NCI-H345 (cell line): ENCODE data around the gene KYAT1.

Experiments
- DNase-seq: peaks from one replicate; lab custom pipeline; 2025; lab: John Stamatoyannopoulos, UW

KYAT1 gene

DNA sequence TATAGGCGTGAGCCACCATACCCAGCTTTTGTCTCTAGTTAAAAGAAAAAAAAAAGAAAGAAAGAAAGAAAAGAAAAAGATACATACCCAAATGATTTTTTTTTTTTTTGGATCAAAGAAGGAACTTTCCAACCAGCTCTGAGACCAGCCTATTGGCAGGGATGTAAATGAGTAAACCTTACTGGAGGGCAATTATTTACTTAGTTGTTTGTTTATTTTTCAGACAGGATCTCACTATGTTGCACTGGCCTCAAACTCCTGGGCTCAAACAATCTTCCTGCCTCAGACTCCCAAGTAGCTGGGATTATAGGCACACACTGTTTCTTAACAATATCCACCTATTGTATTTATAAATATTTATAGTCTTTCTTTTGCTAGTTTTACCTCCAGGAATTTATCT lies 41.2 kb downstream of the KYAT1 start:
- DNase-seq = no peak

DNA sequence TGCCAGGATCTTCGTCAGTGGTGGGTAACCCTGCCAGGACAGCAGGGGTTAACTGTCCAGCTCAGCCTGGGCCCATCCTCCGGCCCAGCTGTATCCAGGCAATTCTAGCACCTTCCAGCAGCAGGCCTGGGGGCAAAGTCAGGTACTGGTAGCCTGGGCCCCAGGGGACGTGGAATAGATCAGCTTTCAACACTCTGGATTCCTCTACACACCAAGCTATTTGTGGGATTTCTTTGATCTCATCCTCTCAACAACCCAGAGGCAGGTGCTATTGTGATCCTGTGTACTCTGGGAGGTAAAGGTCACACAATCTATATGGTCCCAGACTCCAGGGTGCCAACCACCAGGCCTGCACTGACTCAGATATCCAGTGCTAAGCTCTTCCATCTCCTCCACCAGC lies 43.4 kb downstream of the KYAT1 start:
- DNase-seq = no peak

DNA sequence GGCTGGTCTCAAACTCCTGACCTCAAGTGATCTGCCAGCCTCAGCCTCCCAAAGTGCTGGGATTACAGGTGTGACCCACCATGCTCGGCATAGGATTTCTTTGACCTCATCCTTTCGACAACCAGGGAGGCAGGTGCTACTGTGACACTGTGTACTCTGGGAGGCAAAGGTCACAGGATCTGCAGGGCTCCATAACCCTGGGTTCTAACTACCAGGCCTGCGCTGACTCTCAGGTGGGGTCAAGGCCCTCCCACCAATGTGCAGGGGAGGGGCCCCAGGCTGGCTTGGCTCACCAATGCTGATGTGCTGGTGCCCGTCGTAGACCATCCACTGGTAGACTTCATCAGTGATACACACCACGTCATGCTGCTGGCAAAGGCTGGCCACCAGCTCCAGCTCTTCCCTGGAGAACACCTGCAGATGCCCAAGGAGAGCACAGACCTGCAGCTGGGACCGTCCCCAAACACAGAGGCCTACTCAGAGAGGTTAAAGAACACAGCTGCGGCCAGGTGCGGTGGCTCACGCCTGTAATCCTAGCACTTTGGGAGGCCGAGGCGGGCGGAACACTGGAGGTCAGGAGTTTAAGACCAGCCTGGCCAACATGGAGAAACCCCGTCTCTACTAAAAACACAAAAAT lies 45.1 kb downstream of the KYAT1 start:
- DNase-seq = no peak

DNA sequence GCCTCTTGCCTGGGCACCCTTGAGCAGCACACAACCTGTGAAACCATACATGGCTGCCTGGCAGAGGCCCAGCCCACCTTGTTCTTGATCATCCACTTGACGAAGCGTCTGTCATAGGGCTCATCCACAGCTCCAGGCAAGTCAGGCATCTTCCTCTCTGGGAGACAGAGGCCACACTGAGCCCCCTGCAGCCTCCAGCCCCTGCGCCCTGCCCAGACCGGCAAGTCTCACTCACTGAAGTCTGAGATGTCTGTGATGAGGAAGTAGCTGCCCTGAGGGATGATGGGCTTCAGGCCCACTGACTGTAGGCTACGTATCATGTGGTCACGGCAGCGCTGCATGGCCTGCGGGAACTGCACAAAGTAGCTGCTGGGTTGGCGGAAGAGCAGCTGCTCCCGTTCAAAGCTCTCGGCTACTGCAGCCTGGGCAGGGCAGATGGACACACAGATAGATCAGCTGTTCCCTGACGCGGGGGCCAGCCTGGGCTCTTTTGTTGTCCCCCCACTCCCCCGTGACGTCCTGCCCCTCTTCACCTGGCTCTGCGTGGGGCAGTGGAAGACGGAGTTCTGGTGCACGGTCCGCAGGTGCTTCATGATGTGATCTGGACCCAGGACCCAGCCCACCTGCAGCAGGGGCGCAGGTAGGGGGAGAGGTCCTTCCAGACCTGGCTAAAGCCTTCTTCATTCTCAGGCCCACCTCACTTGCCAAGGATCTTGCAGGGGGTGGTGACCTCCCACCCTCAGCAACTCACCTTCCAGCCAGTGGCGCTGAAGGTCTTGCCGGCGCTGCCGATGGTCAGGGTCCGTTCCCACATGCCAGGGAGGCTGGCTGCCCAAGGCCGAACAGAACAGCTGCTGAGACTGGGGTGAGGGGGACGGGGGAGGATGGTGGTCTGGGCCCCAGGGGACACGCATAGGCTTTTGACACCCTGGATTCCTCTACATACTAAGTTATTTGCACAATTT lies 46.2 kb downstream of the KYAT1 start:
- no peak for DNase-seq

DNA sequence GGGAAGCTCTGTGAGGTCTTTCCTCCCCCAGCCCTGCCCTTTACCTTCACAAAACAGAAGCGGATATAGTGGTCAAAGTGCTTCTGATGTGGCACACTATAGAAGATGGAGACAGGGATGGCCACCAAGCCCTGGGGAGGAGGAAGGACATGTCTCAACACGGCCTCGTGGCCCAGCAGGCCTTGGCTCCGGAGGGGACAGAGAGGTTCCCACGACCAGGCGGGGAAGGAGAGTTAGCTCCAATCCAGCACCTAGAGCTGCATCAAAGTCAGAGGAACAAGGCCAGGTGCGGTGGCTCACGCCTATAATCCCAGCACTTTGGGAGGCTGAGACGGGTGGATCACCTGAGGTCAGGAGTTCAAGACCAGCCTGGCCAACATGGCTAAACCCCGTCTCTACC lies 48.1 kb downstream of the KYAT1 start:
- DNase-seq = no peak

DNA sequence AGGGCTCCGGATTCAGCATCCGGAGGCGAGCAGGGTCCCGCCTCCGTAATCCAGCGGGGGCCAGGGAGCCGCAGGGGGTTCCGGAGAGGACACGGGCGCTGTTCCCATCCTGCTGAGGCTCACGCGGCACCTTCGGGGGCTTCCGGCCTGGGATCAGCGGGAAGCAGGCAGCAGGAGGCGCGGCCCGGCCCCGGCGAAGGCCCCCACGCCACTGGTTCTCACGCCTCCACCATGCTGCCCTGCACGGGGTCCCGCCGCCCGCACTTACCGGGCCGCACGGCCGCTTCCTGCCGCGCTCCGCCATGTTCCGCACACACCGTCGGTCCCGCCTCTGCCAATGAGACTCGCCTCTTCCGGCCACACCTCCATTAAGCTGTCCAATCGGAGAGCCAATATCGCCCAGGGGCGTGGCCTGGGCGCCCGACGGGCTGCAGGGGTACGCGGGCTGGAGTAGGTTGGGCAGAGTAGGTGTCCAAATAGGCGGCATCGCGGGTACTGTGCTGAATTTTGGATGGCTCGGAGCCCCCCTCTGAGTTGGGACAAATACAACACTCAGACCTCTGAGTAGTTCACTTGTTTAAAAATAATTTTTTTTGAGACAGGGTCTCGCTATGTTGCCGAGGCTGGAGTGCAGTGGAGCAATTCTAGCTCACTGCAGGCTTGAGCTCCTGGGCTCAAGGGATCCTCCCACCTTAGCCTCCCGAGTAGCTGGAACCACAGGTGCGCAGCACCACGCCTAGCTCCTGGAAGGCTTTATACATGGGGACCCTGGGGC lies 52.1 kb downstream of the KYAT1 start, which contains the start of gene SPOUT1:
TSS of gene SPOUT1 (minus strand) at position 318 of the 775 bp plus-strand sequence. CDS start at position 304, 14 bp downstream.
- DNase-seq = peak; percentile 97

DNA sequence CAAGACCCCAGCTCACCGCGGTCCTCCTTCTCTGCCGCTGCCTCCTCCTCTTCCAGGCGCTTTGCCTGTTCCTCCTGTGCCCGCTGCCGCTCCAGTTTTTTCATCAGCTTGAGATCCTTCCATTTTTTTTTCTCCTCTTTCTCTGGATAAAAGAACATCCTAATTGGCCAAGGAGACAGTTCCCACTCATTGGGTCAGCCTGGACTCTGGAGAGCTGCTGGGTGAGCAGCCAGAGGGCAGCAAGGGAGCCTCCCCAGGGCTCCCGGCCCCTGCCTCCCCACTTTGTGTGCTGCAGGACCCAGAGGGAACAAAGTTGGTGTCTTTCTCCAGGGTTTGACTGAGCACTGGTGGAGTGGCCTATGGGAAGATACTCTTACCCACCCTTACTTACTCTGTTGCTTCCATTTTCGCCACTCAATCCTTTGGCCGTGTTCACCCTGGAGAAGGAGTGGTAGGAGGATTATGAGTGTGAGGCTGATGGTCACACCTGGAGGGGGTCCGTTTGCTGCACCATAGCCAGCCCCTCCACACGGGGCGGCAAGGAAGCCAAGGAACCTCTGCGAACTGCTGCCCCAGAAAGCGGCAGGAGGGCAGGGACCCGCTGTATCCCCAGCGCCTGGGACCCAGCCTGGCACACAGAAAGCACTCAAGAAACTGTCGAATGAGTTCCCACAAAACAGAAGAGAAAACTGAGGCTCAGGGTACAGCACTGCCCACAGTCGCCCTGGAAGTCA lies 52.9 kb downstream of the KYAT1 start:
- no peak for DNase-seq

DNA sequence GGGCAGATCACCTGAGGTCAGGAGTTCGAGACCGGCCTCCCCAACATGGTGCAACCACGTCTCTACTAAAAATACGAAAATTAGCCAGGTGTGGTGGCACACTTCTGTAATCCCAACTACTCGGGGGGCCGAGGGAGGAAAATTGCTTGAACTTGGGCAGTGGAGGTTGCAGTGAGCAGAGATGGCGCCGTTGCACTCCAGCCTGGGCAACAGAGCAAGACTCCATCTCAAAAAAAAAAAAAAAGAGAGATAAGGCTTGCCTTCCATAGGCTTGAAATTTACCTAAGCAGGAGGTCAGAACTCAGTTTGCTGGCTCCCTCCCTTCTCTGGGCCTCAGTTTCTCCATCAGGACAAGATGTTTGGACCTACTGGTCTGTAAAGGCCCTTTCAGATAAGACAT lies 53.5 kb downstream of the KYAT1 start:
- DNase-seq = no peak

DNA sequence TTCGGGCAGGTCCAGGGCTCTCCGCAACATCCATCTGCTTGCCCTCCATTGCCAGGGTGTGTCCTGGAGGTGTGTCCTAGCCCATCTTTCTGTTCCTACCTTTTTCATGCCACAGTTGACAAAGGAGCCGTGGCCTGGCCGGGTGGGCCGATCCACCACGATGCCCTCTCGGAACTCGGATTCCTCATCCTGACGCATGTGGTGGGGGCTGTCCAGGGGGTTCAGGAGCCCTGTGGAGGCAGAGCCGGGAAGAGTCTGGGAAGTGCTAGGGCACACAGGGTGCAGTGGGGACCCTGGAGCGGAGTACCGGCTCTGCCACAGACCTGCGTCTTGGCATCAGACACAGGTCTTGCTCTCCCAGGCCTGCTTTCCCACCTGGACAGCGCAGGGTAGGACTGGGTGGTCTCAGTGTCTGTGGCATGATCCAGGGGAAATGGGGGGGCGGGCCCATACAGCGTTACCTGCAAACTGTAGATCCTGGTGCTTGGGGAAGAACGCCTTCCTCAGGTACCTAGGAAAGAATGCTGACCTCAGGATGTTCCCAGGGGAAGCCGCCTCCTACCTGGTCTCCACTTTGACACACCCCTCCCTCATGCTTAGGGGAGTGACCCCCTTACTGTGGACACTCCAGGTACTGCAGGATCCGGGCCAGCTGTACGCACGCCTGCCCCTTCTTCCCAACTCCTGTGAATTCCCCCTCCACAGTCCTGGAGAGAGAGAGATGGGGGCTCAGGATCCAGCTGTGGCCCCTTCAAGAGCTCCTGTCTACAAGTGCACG lies 55.6 kb downstream of the KYAT1 start:
- no peak for DNase-seq

DNA sequence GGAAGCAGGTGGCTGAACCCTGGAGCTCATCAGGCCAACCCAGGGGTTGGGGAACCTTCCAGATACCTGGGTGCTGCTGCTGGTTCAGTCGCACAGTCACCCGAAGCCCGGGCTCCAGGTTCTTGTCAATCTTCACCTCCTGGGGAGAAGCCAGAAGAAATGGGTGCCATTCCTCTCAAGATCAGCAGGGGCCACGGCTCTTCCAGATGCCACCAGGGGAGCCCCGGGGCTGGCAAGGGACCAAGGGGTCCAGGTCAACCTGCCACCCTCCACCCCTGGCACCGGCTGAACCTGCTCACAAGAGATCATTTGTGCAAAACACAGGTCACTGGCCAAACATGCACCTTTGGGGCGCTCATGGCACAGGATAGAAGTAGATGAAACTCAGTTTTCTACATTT lies 56.8 kb downstream of the KYAT1 start:
- no peak for DNase-seq

DNA sequence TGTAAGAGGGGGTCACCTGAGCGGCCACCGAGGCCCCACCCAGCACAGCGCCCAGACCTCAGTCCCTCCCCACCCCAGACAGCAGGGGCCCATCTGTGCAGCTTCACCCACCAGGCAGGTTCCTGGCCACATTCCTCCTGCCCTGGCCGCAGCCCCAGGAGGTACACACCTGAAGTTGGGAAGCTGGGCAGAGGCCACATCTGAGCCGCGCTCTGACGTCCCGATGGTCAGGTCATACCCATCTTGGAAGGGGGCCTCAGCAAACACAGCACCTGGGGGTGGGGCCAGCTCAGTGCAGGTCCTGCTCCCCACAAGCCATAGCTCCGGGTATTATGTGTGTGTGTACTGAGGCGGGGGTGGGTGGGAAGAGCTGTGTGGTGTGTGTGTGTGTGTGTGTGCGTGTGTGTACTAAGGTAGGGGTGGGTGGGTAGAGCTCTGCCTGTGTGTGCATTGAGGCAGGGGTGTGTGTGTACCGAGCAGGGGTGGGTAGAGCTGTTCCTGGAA lies 57.8 kb downstream of the KYAT1 start:
- DNase-seq = no peak

DNA sequence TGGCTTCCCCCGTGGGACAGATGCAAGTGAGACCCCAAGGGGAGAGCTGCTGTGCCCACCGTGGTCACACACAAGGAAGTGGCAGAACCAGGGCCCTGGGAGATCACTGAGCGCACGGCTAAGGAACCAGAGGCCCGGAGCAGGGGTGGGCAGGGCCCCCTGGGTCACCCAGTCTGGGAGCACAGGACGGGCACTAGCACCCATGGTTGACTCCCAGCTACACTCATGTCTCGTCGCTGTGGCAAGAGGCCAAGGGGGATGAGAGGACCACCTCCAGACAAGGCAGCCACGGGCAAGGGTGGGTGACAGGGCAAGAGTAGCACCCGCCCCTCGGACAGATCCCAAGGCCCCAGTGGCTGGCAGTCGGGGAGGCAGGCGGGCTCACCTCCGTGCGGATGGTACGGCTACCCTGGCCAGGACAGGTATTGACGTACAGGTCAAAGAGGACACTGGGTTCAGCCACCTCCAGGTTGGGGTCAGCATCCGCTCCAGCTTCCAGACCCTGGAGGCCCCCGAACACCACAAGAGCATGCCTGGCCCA lies 58.3 kb downstream of the KYAT1 start:
- DNase-seq = no peak

DNA sequence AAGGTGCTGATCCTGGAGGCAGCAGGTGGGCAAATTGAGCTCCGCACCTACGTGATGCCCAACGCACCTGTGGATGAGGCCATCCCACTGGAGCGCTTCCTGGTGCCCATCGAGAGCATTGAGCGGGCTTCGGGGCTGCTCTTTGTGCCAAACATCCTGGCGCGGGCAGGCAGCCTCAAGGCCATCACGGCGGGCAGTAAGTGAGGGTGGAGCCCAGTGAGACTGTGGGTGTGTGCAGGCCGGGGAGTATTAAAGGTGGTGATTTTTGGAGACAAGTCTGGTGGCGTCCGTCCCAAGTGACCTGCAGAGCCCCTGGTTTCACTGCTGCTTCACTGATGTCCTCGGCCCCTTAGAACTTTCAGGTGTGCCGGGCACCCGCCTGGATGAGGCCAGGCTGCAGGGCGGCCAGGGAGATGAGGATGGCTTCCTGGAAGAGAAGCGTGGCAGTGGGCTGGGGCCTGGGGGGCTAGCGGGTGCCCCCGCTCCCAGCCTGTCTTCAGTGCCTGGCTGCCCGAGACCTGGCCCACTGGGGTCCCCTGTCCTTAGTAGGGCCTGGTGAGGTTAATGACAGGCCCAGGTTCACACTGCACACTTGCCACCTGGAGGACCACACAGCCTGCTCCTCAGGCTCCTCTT lies 59.2 kb downstream of the KYAT1 start:
- no peak for DNase-seq

DNA sequence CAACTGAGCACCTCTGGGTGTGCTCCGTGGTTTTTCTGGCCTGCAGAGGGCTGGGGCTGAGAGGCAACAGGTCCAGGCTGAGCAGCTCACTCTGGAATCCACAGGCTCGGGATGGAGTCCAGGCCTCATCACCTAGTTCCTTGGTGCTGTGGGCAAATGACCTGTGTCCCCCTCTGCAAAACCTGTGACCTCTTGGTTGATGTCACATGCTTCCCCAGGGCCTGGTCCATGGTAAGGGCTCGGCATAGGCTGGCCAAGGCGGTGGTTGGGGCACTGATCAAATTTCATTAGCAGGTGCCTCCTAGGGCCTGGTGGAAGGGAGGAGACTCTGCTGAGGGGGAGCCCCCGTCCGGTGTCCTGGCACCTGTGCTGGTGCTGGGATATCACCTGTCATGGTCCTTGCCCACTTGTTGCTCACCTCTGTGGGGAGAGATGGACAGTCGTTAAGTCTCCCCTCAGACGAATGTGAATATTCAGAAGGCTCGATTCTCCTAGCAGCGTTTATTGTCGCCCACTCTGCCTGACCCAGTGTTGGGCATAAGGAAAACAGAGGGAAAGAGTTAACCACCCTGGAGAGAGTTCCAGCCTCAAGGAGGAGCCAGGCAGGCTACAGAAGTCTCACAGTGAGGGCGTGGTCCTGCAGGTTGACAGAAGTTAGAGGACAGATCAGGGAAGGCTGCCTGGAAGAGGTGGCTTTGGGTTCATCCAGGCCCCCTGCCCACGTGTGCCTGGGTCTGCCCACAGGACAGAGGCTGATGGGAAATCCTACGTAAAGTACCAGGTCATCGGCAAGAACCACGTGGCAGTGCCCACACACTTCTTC lies 60.0 kb downstream of the KYAT1 start:
- DNase-seq = no peak

DNA sequence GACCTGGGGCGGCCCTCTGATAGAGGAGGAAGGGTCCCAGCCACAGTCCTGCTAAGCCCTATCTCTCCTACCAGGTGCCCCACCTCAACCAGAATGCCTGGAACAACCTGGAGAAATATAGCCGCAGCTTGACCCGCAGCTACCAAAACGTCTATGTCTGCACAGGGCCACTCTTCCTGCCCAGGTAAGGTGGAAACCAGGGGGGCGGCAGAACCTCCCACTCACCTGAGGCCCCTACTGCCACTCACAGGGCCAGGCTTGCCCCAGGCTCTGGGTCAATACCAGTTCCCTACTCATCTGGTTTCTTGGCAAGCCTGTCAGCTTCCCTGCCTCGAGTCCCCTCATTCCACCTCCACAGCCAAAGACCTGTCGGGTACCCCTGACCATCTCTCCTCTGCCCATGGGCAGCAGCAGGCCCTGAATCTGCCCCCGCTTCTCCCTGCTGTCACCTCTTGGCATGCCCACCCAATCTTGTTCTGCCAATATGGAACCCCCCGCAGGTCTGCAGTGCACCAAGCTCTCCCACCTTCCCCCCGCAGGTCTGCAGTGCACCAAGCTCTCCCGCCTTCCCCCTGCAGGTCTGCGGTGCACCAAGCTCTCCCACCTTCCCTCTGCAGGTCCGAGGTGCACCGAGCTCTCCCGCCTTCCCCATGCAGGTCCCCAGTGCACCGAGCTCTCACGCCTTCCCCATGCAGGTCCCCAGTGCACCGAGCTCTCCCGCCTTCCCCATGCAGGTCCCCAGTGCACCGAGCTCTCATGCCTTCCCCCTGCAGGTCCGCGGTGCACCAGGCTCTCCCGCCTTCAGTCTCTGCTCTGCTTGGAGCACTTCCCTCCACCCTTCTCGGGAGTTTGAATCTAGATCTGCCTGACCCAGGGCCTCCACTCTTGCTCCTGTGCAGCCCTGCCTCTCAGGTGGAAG lies 60.8 kb downstream of the KYAT1 start:
- no peak for DNase-seq

DNA sequence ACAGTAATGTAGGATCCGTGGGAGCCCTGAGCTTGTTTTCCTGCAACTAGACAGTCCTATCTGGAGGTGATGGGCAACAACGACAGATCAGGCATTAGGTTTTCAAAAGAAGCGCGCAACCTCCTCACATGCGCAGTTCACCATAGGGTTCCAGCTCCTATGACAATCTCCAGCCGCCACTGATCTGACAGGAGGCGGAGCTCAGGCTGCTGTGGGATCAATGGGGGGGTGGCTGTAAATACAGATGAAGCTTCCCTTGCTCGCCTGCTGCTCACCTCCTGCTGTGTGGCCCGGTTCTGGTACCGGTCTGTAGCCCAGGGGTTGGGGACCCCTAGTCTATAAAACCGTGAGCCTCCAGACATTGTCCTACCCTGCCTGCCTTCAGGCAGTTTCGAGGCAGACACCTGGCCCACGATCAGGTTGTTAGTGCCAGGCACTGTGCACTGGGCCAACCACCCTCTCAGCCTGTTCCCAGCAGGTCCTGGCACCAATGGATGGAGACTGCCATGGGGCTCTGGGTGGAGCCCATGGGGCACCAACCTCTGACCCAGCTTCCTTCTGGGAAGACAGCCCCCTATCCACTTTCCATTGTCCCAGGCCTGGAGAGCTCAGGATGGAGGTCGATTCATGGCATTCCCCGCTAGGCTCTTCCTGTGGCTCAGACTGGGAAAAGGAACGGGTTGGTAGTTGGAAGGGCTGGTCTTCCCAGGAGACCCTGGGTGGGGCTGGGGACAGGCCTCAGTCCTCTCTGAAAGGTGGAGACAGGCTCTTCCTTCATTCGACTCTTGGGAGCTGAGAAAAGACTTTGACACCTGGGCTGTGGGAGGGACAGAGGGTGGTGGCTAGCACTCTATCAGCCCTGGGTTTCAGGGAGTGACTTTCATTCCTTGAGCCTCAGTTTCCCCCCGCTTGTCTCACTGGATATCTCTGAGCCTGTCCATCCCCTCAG lies 61.8 kb downstream of the KYAT1 start:
- DNase-seq = peak; percentile 23
